GM21576 (cell line): Measurements from ENCODE around the gene ZNF226.
"Not testable (repeated sequence)": the region's sequence is repeated elsewhere in the genome, so short reads cannot be mapped to it uniquely, and the experiment has no call there.

Source experiments
- ATAC-seq: cut with Tn5 transposase; IDR thresholded peaks from one replicate; pipeline ENCODE4 v1.9.1; 2021; ENCODE audit warnings: mild to moderate bottlenecking, moderate library complexity; ENCODE audit not compliant: unreplicated experiment

Gene ZNF226

GRCh38 chr19:44164673-44165512 lies at the start of gene ZNF226:
TSS of gene ZNF226 (plus strand) at chr19:44165100. CDS start at chr19:44170081, 4,981 bp downstream.
- peak; percentile 93 for ATAC-seq

DNA sequence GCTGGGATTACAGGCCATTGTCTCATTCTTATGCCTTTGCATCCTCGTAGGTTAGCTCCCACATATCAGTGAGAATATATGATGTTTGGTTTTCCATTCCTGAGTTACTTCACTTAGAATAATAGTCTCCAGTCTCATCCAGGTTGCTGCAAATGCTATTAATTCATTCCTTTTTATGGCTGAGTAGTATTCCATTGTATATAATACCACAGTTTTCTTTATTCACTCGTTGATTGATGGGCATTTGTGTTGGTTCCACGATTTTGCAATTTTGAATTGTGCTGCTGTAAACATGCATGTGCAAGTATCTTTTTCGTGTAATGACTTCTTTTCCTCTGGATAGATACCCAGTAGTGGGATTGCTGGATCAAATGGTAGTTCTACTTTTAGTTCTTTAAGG lies 43.7 kb upstream of the ZNF226 start:
- not testable (repeated sequence) for ATAC-seq

DNA sequence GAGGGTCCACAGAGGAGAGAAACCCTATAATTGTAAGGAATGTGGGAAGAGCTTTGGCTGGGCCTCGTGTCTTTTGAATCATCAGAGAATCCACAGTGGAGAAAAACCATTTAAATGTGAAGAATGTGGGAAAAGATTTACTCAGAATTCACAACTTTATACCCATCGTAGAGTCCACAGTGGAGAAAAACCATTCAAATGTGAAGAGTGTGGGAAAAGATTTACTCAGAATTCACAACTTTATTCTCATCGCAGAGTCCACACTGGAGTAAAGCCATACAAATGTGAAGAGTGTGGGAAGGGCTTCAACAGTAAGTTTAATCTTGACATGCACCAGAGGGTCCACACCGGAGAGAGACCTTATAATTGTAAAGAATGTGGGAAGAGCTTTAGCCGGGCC lies 32.9 kb upstream of the ZNF226 start:
- no peak for ATAC-seq

GRCh38 chr19:44141191-44142058 lies 23.5 kb upstream of the ZNF226 start, which contains the start of gene ZNF234:
TSS of gene ZNF234 (plus strand) at chr19:44141554. CDS start at chr19:44144633, 3,079 bp downstream.
- ATAC-seq: no peak

GRCh38 chr19:44142059-44142433 lies 22.9 kb upstream of the ZNF226 start:
- ATAC-seq: no peak

DNA sequence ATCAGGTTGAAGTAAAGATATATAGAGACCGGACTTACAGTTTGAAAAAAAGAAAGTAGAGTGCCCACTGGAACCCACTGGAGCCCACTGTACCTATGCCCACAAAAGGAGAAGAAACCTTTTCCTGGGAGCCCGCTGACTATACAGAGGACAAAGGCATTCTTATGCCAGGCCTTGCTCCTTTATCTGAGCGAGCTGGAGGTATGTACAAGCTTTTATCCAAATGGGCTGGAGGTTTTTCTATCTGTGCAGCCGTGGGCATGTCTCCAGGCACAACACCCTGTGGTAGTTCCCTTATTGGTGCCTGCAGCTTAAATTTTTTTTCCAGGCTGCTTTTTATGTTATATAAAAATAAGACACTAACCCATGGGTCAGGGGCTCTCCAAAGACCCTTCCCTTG lies 15.1 kb upstream of the ZNF226 start:
- no peak for ATAC-seq

GRCh38 chr19:44151491-44151890 lies 13.4 kb upstream of the ZNF226 start:
- ATAC-seq: no peak

GRCh38 chr19:44156475-44156874 lies 8.4 kb upstream of the ZNF226 start:
- no peak for ATAC-seq

GRCh38 chr19:44163789-44164188 lies 1.1 kb upstream of the ZNF226 start:
- ATAC-seq: no peak

DNA sequence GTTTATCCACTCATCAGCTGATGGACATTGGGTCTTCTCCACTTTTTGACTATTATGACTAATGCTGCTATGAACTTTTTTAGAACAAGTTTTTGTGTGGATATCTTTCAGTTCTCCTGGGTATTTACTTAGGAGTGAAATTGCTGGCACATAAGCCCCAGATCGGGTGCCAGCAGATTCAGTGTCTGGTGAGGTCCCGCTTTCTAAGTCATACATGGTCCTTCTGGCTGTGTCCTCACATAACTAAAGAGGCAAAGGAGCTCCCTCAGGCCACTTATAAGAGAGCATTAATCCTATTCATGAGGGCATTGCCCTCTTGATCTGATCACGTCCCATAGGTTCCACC lies 600 bp upstream of the ZNF226 start:
- no peak for ATAC-seq

GRCh38 chr19:44170660-44171059 lies 5.8 kb downstream of the ZNF226 start:
- ATAC-seq: not testable (repeated sequence)

DNA sequence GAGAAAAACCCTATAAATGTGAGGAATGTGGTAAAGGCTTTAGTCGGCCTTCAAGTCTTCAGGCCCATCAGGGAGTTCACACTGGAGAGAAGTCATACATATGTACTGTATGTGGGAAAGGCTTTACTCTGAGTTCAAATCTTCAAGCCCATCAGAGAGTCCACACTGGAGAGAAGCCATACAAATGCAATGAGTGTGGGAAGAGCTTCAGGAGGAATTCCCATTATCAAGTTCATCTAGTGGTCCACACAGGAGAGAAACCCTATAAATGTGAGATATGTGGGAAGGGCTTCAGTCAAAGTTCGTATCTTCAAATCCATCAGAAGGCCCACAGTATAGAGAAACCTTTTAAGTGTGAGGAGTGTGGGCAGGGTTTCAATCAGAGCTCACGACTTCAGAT lies 11.7 kb downstream of the ZNF226 start:
- ATAC-seq: no peak

GRCh38 chr19:44180968-44181367 lies 16.1 kb downstream of the ZNF226 start:
- no peak for ATAC-seq

DNA sequence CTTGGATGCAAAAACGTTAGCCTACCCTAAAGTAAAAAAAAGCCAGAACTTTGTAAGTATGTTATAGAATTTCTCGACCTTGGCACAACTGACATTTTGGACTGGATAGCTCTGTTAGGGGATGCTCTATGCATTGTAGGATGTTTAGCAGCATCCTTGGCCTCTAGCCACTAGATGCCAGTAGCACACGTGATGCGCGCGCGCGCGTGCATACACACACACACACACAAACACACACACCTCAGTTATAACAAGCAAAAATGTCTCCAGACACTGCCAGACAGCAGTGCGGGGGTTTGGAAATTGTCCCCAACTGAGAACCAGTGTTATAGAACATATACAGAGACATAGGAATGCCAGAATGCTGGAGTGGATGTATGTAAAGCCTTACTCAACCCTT lies 17.2 kb downstream of the ZNF226 start:
- ATAC-seq: no peak

- ATAC-seq: no peak
These were observed 25.1 kb downstream of the ZNF226 start for GRCh38 chr19:44190020-44190419.

DNA sequence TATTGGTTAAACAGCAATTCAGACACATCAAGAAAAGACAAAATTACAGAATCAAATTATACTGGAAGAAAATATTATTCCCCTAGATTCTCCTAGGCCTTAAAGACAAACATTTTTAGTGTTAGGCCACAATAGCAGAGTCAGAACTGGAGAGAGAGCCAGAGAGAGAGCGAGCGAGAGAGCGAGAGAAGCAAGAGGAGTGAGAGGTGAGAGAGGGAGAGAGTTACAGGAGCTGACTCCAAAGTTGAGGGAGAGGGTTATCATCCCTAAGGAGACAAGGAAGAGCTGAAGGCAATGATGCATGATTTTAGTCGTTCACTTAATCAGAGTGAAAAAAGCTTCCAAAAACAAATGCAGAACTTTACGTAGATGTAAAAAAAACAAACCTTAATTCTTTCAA lies 27.2 kb downstream of the ZNF226 start:
- ATAC-seq: no peak

DNA sequence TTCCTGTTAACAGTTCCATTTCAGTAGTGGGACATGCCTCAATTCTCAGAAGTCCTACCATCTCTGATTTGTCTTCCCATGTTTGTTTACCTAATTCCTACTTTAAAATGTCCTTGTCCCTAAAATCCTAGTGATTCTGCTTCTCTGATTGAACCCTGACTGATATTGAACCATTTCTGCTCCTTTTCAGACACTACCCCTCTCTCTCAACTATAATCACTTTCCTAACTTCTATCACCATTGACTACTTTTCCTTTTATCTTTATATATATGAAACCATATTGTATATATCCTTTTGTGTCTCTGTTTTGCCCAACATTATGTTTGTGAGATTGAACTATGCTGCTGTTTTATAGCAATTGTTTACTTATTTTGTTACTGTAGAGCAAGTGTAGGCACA lies 31.9 kb downstream of the ZNF226 start:
- no peak for ATAC-seq

GRCh38 chr19:44202470-44202869 lies 37.6 kb downstream of the ZNF226 start:
- ATAC-seq: no peak

GRCh38 chr19:44202974-44203373 lies 38.1 kb downstream of the ZNF226 start:
- no peak for ATAC-seq

DNA sequence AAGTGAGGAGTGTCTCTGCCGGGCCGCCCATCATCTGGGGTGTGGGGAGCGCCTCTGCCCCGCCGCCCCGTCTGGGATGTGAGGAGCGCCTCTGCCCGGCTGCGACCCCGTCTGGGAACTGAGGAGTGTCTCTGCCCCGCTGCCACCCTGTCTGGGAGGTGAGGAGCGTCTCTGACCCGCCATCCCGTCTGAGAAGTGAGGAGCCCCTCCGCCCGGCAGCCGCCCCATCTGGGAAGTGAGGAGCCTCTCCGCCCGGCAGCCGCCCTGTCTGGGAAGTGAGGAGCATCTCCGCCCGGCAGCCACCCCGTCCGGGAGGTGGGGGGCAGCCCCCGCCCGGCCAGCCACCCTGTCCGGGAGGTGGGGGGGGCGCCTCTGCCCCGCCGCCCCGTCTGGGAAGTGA lies 39.0 kb downstream of the ZNF226 start:
- not testable (repeated sequence) for ATAC-seq

DNA sequence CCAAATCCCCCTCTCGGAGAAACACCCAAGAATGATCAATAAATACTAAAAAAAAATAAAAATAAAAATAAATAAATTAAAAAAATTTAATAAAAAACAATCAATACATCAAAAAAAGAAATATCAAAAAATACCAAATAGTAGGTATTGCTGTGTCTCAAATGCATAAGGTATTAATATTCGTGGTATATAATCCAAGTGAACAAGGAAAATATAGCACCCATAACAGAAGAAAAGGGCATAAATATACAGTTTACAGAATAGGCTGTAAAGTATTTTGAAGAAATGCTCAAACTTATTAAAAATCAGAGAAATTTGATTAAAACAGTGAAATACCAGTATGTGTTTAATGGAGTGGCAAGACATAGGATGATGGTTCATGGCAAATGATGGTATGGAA lies 39.9 kb downstream of the ZNF226 start:
- ATAC-seq: no peak
